NCI-H1436 treated with DMSO at 0.1 percent for 48 hours (cell line): ENCODE data around the gene CDH24.

Experiments used
- DNase-seq: peaks from one replicate; lab custom pipeline; 2025; lab: John Stamatoyannopoulos, UW

The CDH24 gene

GRCh38 chr14:23045419-23046357 lies 11.6 kb downstream of the CDH24 start:
- no peak for DNase-seq

GRCh38 chr14:23044840-23045239 lies 12.5 kb downstream of the CDH24 start:
- DNase-seq, result no peak

GRCh38 chr14:23043754-23044153 lies 13.6 kb downstream of the CDH24 start:
- no peak for DNase-seq

GRCh38 chr14:23043145-23043544 lies 14.2 kb downstream of the CDH24 start:
- DNase-seq, result no peak

- no peak for DNase-seq
Observed at GRCh38 chr14:23042162-23042965, 15.0 kb downstream of the CDH24 start, which contains the start of gene PSMB11. Gene PSMB11, plus strand, starts transcription at chr14:23042212. Its CDS starts 14 bp downstream, at chr14:23042226.

DNA sequence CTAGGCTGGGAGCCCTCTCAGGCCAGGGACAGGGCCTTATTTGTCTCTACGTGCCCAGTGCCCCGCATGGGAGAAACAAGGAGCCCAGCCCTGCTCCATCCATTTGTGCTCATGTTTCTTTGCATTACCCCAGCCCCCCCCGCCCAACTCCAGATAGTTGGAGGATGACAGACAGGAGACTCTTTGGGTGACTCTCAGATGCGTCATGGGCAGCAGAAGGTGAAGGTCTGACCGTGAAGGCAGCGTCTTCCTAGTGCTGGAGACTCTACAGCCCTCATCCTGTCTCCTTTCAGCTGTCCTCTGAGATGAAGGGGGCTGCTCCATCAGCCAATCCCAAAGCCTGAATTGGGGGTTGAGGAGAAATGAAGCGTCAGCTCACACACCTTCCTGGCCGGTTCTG lies 15.6 kb downstream of the CDH24 start:
- DNase-seq, result no peak

GRCh38 chr14:23040100-23040499 lies 17.2 kb downstream of the CDH24 start:
- no peak for DNase-seq

- DNase-seq, result no peak
Observed at GRCh38 chr14:23035303-23036144, 21.8 kb downstream of the CDH24 start.

- no peak for DNase-seq
Observed at GRCh38 chr14:23034498-23035302, 22.6 kb downstream of the CDH24 start, which contains the start of gene PSMB5. Gene PSMB5, minus strand, starts transcription at chr14:23034900. Its CDS starts 19 bp downstream, at chr14:23034881.

DNA sequence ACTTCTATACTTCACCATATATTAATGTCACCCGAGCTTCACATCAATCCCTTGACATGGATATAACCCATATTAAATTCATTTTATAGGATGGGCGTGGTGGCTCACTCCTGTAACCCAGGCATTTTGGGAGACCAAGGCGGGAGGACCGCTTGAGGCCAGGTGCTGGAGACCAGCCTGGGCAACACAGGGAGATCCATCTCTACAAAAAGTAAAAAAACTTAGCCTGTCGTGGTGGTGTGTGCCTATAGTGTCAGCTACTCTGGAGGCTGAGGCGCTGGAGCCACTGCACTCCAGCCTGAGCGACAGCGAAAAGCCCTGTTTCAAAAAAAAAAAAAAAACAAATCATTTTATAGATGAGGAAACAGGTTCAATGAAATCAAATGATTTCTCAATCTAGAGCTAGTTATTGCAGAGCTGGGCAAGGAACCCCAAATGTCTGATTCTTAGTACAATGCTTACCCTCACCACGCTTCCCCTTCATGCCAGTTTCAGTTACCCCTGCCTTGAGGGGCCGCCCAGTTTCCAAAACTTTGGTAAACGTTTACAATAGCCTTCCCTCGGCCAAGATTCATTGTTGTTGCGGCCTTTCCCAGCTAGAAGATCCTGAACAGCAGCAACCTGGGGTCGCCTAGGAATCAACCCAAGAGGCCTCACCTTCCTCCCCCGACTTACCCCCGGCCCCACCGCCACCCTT lies 23.4 kb downstream of the CDH24 start:
- no peak for DNase-seq

GRCh38 chr14:23033251-23033727 lies 24.0 kb downstream of the CDH24 start:
- DNase-seq, result no peak

GRCh38 chr14:23030936-23031335 lies 26.4 kb downstream of the CDH24 start:
- no peak for DNase-seq

- DNase-seq, result no peak
Observed at GRCh38 chr14:23028799-23029198, 28.5 kb downstream of the CDH24 start.

DNA sequence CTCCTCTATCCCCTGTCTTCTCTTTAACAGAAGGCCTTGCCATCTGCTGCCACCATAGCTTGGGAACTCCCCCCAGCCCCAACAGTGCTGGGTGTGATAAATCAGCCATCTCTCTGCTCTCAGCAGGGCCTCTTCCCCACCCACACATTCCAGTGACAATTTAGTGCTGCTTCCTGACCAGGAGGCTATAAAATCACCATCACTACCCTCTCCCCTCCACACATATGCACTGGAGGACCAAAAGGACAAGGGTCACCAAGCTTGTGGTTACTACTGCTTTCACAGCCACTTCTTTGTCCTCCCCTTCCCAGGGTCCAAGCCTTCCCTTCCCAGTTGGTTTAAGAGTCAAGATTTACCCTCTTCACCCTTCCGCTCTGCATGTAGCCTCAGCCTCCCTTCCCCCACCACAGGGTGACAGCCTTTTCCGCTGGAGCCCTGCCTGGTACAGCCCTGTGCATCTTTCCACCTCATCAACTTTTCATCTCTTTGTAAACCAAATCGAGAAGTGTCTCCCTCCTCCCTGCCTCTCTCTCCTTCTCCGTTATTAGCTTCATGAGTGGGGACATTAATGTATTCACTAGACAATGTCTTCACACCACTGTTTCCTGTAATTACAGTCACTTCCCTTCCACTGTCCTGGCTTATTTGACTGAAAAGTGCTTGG lies 32.0 kb downstream of the CDH24 start:
- DNase-seq, result no peak

DNA sequence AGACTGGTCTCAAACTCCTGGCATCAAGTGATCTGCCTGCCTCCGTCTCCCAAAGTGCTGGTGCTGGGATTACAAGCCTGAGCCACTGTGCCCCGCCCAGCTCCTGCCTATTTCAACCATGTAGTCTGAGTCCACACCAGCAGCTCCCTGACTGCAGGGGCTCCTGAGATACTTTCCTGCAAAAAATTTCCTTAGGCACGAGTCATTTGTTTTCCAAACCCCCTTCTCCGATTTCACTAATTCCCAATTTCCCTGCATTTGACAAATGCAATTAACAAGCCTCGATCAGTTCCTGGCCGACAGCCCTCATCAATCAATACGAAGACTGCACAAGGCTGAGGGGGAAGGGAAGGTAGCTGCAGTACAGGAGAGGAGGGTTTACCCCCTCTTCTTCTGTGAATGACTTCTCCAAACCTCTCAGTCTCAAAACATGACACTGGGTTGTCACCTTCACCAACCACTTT lies 32.7 kb downstream of the CDH24 start:
- no peak for DNase-seq

DNA sequence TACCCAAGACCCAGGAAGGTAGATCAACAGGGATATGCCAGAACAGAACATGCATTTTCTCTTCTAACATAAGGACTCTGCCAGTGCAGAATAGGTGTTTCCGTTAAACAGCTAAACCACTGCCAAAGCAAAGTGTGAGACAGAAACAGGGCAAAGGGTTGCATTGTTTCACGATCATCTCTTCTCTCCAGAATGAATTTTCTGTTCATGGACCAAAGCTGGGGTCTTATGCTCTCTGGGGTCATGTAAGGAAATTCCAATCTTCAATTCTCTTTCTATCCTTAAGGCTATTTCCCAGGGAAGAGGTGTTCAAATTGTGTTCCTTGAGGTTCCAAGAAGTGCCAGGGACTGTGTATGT lies 33.5 kb downstream of the CDH24 start:
- DNase-seq, result no peak

DNA sequence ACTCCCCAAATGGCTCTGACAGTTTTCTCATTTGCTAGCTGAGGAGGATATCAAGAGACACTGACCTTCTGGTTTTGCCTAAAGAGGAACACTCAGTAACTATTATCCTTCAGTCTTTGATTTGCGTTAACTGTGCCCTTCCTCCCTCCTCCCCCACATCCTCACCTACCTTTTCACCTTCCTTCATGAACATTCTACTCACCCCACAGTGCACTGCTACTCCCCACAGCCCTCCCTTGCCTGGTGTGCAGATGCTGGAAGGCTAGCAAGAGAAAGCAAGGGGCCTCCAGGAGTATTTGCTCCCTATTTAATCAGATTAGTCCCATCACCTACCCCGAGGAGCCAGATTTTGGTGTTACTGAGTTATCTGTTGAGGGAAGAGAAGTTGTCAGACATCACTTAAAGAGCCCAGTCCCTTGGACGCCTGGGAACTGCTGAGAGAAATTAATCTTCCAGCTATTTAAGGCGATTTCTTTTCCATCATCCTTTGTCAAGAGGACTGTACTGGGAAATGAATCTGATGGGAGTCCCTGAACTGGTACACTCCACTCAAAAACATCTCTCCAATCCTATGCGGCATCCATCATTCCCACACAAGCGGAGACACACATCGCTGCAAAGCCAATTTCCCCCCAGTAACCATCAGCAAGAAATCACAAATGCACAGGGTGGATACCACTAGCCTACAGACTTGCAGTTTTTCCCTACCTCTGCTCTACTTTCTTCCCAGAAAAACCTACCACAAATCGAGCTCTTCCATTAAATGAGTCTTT lies 34.1 kb downstream of the CDH24 start:
- no peak for DNase-seq

DNA sequence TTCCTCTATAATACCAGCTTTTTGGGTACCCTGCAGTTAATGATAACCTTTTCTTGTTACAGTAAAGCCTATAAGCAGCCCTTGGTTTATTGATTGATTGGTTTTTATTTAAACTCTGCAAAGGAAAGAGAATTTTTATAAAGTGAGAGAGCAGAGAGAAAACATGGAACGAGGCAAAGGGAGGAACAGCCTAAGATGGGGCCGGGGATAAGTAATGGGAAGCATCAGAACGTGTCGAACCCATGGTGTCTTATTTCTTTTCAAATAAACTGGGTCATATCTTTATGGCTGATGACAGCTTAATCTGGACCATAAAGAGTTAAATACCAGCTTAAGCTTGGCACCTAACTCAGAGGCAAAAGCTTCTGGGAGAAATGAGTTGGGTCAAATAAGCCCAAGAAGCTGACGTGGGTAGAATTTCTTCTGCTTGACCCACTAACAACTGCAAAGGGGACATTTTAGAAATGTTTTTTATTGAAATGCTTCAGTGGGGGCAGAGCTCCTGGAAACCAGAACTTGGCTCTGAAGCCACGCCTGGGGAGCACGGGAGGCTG lies 35.4 kb downstream of the CDH24 start:
- DNase-seq, result no peak

- DNase-seq, result no peak
Observed at GRCh38 chr14:23021434-23021833, 35.9 kb downstream of the CDH24 start.
